ENCODE measurements around the gene FREY1. TPM values are rescaled to one million over a fixed set of nuclear protein-coding genes. Genes with fewer than 3 reads are reported as not detected.

FREY1 gene
- total RNA-seq, 2 experiments from 2014 or later, result 0.32 to 0.76 TPM

GRCh38 chr11:45927332-45927683, 20.2 kb upstream of the FREY1 start:
- no peaks in the 10 kb centered on the region for H3K9me3 Mint-ChIP-seq
- CTCF ChIA-PET, result no interaction called here
- no peak overlapping the region for H3K27ac Mint-ChIP-seq
- H3K4me3 Mint-ChIP-seq, result no peak overlapping the region
- no peak for DNase-seq
- H3K36me3 Mint-ChIP-seq (ENCODE audit: low read depth), result peaks cover 3% of the 10 kb centered on the region
- intact Hi-C loops (cut with micrococcal nuclease), result no loop called here
- H3K27me3 Mint-ChIP-seq (ENCODE audit: low read depth), result peaks cover 9% of the 10 kb centered on the region
- peaks cover 28% of the 10 kb centered on the region for H3K4me1 Mint-ChIP-seq (ENCODE audit: low read depth)

- CTCF ChIA-PET, result no interaction called here
- no peaks in the 10 kb centered on the region for H3K9me3 Mint-ChIP-seq
- H3K27ac Mint-ChIP-seq, result no peak overlapping the region
- no peak overlapping the region for H3K4me3 Mint-ChIP-seq
- peaks cover 9% of the 10 kb centered on the region for H3K27me3 Mint-ChIP-seq (ENCODE audit: low read depth)
- no peak for DNase-seq
- intact Hi-C loops (cut with micrococcal nuclease), result no loop called here
- H3K36me3 Mint-ChIP-seq (ENCODE audit: low read depth), result peaks cover 3% of the 10 kb centered on the region
- peaks cover 27% of the 10 kb centered on the region for H3K4me1 Mint-ChIP-seq (ENCODE audit: low read depth)
Observed at GRCh38 chr11:45926536-45927331, 19.7 kb upstream of the FREY1 start.

- Mint-ChIP-seq H3K27ac (no peak overlapping the region), H3K4me1 (ENCODE audit: low read depth) (peaks cover 26% of the 10 kb centered on the region), H3K27me3 (ENCODE audit: low read depth) (peaks cover 13% of the 10 kb centered on the region), H3K9me3 (no peaks in the 10 kb centered on the region), H3K4me3 (no peak overlapping the region), H3K36me3 (ENCODE audit: low read depth) (peaks cover 3% of the 10 kb centered on the region)
- intact Hi-C loops (cut with micrococcal nuclease), result no loop called here
- DNase-seq, result no peak
- CTCF ChIA-PET, result no interaction called here
Observed at GRCh38 chr11:45926001-45926401, 18.9 kb upstream of the FREY1 start.

- DNase-seq, result no peak
- intact Hi-C loops (cut with micrococcal nuclease), result no loop called here
- Mint-ChIP-seq H3K4me3 (no peak overlapping the region), H3K36me3 (ENCODE audit: low read depth) (peaks cover 3% of the 10 kb centered on the region), H3K4me1 (ENCODE audit: low read depth) (peaks cover 23% of the 10 kb centered on the region), H3K27ac (no peak overlapping the region), H3K27me3 (ENCODE audit: low read depth) (peaks cover 13% of the 10 kb centered on the region), H3K9me3 (no peaks in the 10 kb centered on the region)
- CTCF ChIA-PET, result no interaction called here
Observed at GRCh38 chr11:45925550-45925949, 18.5 kb upstream of the FREY1 start.

- intact Hi-C loops (cut with micrococcal nuclease), result no loop called here
Observed at GRCh38 chr11:45924927-45925326, 17.9 kb upstream of the FREY1 start.

GRCh38 chr11:45924036-45924915, 17.2 kb upstream of the FREY1 start:
- Mint-ChIP-seq H3K9me3 (no peaks in the 10 kb centered on the region), H3K27ac (no peak overlapping the region), H3K36me3 (ENCODE audit: low read depth) (peaks cover 3% of the 10 kb centered on the region), H3K4me1 (ENCODE audit: low read depth) (peaks cover 14% of the 10 kb centered on the region), H3K4me3 (peak overlapping the region; percentile 31), H3K27me3 (ENCODE audit: low read depth) (peaks cover 13% of the 10 kb centered on the region)
- CTCF ChIA-PET, result no interaction called here
- no peak for DNase-seq
- intact Hi-C loops (cut with micrococcal nuclease), result no loop called here

More at GRCh38 chr11:45924927-45925326, 17.9 kb upstream of the FREY1 start:
- peaks cover 18% of the 10 kb centered on the region for H3K4me1 Mint-ChIP-seq (ENCODE audit: low read depth)
- H3K4me3 Mint-ChIP-seq, result no peak overlapping the region
- peaks cover 3% of the 10 kb centered on the region for H3K36me3 Mint-ChIP-seq (ENCODE audit: low read depth)
- H3K27me3 Mint-ChIP-seq (ENCODE audit: low read depth), result peaks cover 13% of the 10 kb centered on the region
- no peak overlapping the region for H3K27ac Mint-ChIP-seq
- no peaks in the 10 kb centered on the region for H3K9me3 Mint-ChIP-seq
- no peak for DNase-seq
- CTCF ChIA-PET, result no interaction called here

GRCh38 chr11:45922425-45923082, 15.5 kb upstream of the FREY1 start, which contains the start of gene LARGE2:
LARGE2 (plus strand) TSS chr11:45922656; CDS start chr11:45922883, 227 bp downstream.
- H3K27ac Mint-ChIP-seq, result no peak within 1 kb of the TSS
- CTCF ChIA-PET, result interaction anchor here (0.6 kb wide), 1 partner anchor 42 kb away, joined by 3 read pairs; no protein-coding TSS in a partner anchor
- DNase-seq, result no peak
- H3K4me1 Mint-ChIP-seq (ENCODE audit: low read depth), result peaks cover 18% of the 10 kb centered on the region
- no peaks in the 10 kb centered on the region for H3K9me3 Mint-ChIP-seq
- peaks cover 3% of the 10 kb centered on the region for H3K36me3 Mint-ChIP-seq (ENCODE audit: low read depth)
- H3K4me3 Mint-ChIP-seq, result peak within 1 kb of the TSS; percentile 74
- intact Hi-C loops (cut with micrococcal nuclease), result no loop called here
- H3K27me3 Mint-ChIP-seq (ENCODE audit: low read depth), result peaks cover 13% of the 10 kb centered on the region

- no peaks in the 10 kb centered on the region for H3K9me3 Mint-ChIP-seq
- peaks cover 13% of the 10 kb centered on the region for H3K27me3 Mint-ChIP-seq (ENCODE audit: low read depth)
- H3K4me1 Mint-ChIP-seq (ENCODE audit: low read depth), result peaks cover 21% of the 10 kb centered on the region
- CTCF ChIA-PET, result no interaction called here
- intact Hi-C loops (cut with micrococcal nuclease), result no loop called here
- no peak overlapping the region for H3K27ac Mint-ChIP-seq
- peak overlapping the region; percentile 41 for H3K4me3 Mint-ChIP-seq
- DNase-seq, result no peak
- peaks cover 3% of the 10 kb centered on the region for H3K36me3 Mint-ChIP-seq (ENCODE audit: low read depth)
Observed at GRCh38 chr11:45921561-45922424, 14.7 kb upstream of the FREY1 start.

GRCh38 chr11:45920531-45921477, 13.7 kb upstream of the FREY1 start:
- H3K27ac Mint-ChIP-seq, result no peak overlapping the region
- peaks cover 3% of the 10 kb centered on the region for H3K36me3 Mint-ChIP-seq (ENCODE audit: low read depth)
- peaks cover 30% of the 10 kb centered on the region for H3K4me1 Mint-ChIP-seq (ENCODE audit: low read depth)
- no peaks in the 10 kb centered on the region for H3K9me3 Mint-ChIP-seq
- no peak for DNase-seq
- no peak overlapping the region for H3K4me3 Mint-ChIP-seq
- peaks cover 13% of the 10 kb centered on the region for H3K27me3 Mint-ChIP-seq (ENCODE audit: low read depth)
- CTCF ChIA-PET, result no interaction called here
- intact Hi-C loops (cut with micrococcal nuclease), result no loop called here

- Mint-ChIP-seq H3K36me3 (ENCODE audit: low read depth) (peaks cover 3% of the 10 kb centered on the region), H3K27me3 (ENCODE audit: low read depth) (peaks cover 13% of the 10 kb centered on the region), H3K9me3 (no peaks in the 10 kb centered on the region), H3K4me3 (no peak overlapping the region), H3K27ac (no peak overlapping the region), H3K4me1 (ENCODE audit: low read depth) (peaks cover 30% of the 10 kb centered on the region)
- DNase-seq, result no peak
- CTCF ChIA-PET, result no interaction called here
- intact Hi-C loops (cut with micrococcal nuclease), result loop anchor here (2.0 to 10.0 kb wide), 4 partner anchors 199 to 1847 kb away; partner anchors contain the start of genes DDB2, FNBP4 and PRDM11
Observed at GRCh38 chr11:45919806-45920530, 12.9 kb upstream of the FREY1 start.
